ENCODE data around the gene HOXB7. TPM values are rescaled to one million over a fixed set of nuclear protein-coding genes. Genes with fewer than 3 reads are reported as not detected.

HOXB7 gene
- total RNA-seq, 1 donor from 2014 or later = 0.16 TPM

GRCh38 chr17:48600244-48601098, 10.3 kb downstream of the HOXB7 start:
- peaks cover 100% of the 10 kb centered on the region for H3K27me3 ChIP-seq (ENCODE audit: low read depth)
- DNase-seq = no peak
- H3K9me3 ChIP-seq (replicated peaks) = no peaks in the 10 kb centered on the region
- H3K4me3 ChIP-seq = no peak overlapping the region
- intact Hi-C loops (cut with micrococcal nuclease) = no loop called here
- no peaks in the 10 kb centered on the region for H3K36me3 ChIP-seq
- TF ChIP-seq CTCF (IDR thresholded peaks at IDR 0.05; ENCODE audit: borderline replicate concordance) = no peak
- H3K27ac ChIP-seq (replicated peaks) = no peak overlapping the region
- H3K4me1 ChIP-seq = peaks cover 28% of the 10 kb centered on the region

- H3K36me3 ChIP-seq = no peaks in the 10 kb centered on the region
- intact Hi-C loops (cut with micrococcal nuclease) = no loop called here
- H3K4me3 ChIP-seq = no peak overlapping the region
- no peaks in the 10 kb centered on the region for H3K9me3 ChIP-seq (replicated peaks)
- H3K27ac ChIP-seq (replicated peaks) = no peak overlapping the region
- peaks cover 29% of the 10 kb centered on the region for H3K4me1 ChIP-seq
- DNase-seq = no peak
- no peak for TF ChIP-seq CTCF (IDR thresholded peaks at IDR 0.05; ENCODE audit: borderline replicate concordance)
- H3K27me3 ChIP-seq (ENCODE audit: low read depth) = peaks cover 100% of the 10 kb centered on the region
These were observed 11.5 kb downstream of the HOXB7 start for GRCh38 chr17:48599354-48599753.

GRCh38 chr17:48598736-48599135, 12.1 kb downstream of the HOXB7 start:
- H3K27me3 ChIP-seq (ENCODE audit: low read depth) = peaks cover 100% of the 10 kb centered on the region
- peaks cover 35% of the 10 kb centered on the region for H3K4me1 ChIP-seq
- H3K4me3 ChIP-seq = no peak overlapping the region
- no peak for TF ChIP-seq CTCF (IDR thresholded peaks at IDR 0.05; ENCODE audit: borderline replicate concordance)
- no peak overlapping the region for H3K27ac ChIP-seq (replicated peaks)
- no peak for DNase-seq
- no peaks in the 10 kb centered on the region for H3K9me3 ChIP-seq (replicated peaks)
- intact Hi-C loops (cut with micrococcal nuclease) = no loop called here
- H3K36me3 ChIP-seq = no peaks in the 10 kb centered on the region

GRCh38 chr17:48597778-48598631, 12.8 kb downstream of the HOXB7 start:
- no peaks in the 10 kb centered on the region for H3K9me3 ChIP-seq (replicated peaks)
- no peak for DNase-seq
- H3K36me3 ChIP-seq = no peaks in the 10 kb centered on the region
- intact Hi-C loops (cut with micrococcal nuclease) = no loop called here
- peaks cover 100% of the 10 kb centered on the region for H3K27me3 ChIP-seq (ENCODE audit: low read depth)
- H3K4me3 ChIP-seq = peak overlapping the region; percentile 63
- TF ChIP-seq CTCF (IDR thresholded peaks at IDR 0.05; ENCODE audit: borderline replicate concordance) = no peak
- peak overlapping the region; percentile 60 for H3K27ac ChIP-seq (replicated peaks)
- H3K4me1 ChIP-seq = peaks cover 42% of the 10 kb centered on the region

- peak overlapping the region; percentile 60 for H3K27ac ChIP-seq (replicated peaks)
- intact Hi-C loops (cut with micrococcal nuclease) = no loop called here
- peaks cover 100% of the 10 kb centered on the region for H3K27me3 ChIP-seq (ENCODE audit: low read depth)
- H3K4me1 ChIP-seq = peaks cover 42% of the 10 kb centered on the region
- DNase-seq = no peak
- TF ChIP-seq CTCF (IDR thresholded peaks at IDR 0.05; ENCODE audit: borderline replicate concordance) = no peak
- H3K4me3 ChIP-seq = peak overlapping the region; percentile 63
- H3K36me3 ChIP-seq = no peaks in the 10 kb centered on the region
- no peaks in the 10 kb centered on the region for H3K9me3 ChIP-seq (replicated peaks)
These were observed 13.4 kb downstream of the HOXB7 start for GRCh38 chr17:48597528-48597777.

All from left ventricle myocardium inferior (tissue), 1 donor.